GM23248 (cell line): Measurements from ENCODE around the gene CAVIN2. TPM values are rescaled to one million over a fixed set of nuclear protein-coding genes. Genes with fewer than 3 reads are reported as not detected.

Source experiments
- DNase-seq: peaks from one replicate; pipeline ENCODE4 v3.0.0-alpha.2; 2015
- H2AFZ ChIP-seq: fragments of 200-600 bp; sonication (generic); 2 replicates; pipeline ENCODE4 v1.6.1; 2016; ENCODE audit warnings: antibody characterized with exemption
- H3F3A ChIP-seq: fragments of 200-600 bp; sonication (generic); 2 replicates; pipeline ENCODE4 v1.6.1; 2016; ENCODE audit warnings: mild to moderate bottlenecking, antibody characterized with exemption, mixed run types; ENCODE audit not compliant: insufficient read depth
- H3K27ac ChIP-seq: fragments of 200-600 bp; sonication (generic); 2 replicates; pipeline ENCODE4 v1.5.1; 2016; ENCODE audit warnings: mild to moderate bottlenecking
- H3K27me3 ChIP-seq: fragments of 200-600 bp; sonication (generic); replicated peaks from 2 replicates; pipeline ENCODE4 v1.6.1; 2016; ENCODE audit warnings: mild to moderate bottlenecking; ENCODE audit not compliant: insufficient read depth
- H3K36me3 ChIP-seq: fragments of 200-600 bp; sonication (generic); 2 replicates; pipeline ENCODE4 v1.6.1; 2016; ENCODE audit warnings: low read depth, mild to moderate bottlenecking
- H3K4me1 ChIP-seq: fragments of 200-600 bp; sonication (generic); 2 replicates; pipeline ENCODE4 v1.6.1; 2016; ENCODE audit warnings: mild to moderate bottlenecking; ENCODE audit not compliant: insufficient read depth
- H3K4me2 ChIP-seq: fragments of 200-600 bp; sonication (generic); one replicate; pipeline ENCODE4 v1.6.1; 2016; ENCODE audit warnings: mild to moderate bottlenecking; ENCODE audit not compliant: unreplicated experiment
- H3K4me3 ChIP-seq: fragments of 200-600 bp; sonication (generic); 2 replicates; pipeline ENCODE4 v1.5.1; 2016; ENCODE audit warnings: mild to moderate bottlenecking
- H3K79me2 ChIP-seq: fragments of 200-600 bp; sonication (generic); 2 replicates; pipeline ENCODE4 v1.6.1; 2016; ENCODE audit warnings: mild to moderate bottlenecking; ENCODE audit not compliant: insufficient read depth
- H3K9ac ChIP-seq: fragments of 200-600 bp; sonication (generic); 2 replicates; pipeline ENCODE4 v1.6.1; 2016; ENCODE audit warnings: mild to moderate bottlenecking
- H3K9me2 ChIP-seq: fragments of 200-600 bp; sonication (generic); 2 replicates; pipeline ENCODE4 v1.6.1; 2016; ENCODE audit warnings: mixed run types, mild to moderate bottlenecking, moderate library complexity; ENCODE audit not compliant: insufficient read depth
- H3K9me3 ChIP-seq: fragments of 200-600 bp; sonication (generic); one replicate; pipeline ENCODE4 v1.6.1; 2017; ENCODE audit warnings: low read depth
- H4K20me1 ChIP-seq: fragments of 200-600 bp; sonication (generic); 2 replicates; pipeline ENCODE4 v1.6.0; 2016; ENCODE audit not compliant: insufficient read depth
- EZH2 ChIP-seq: fragments of 200-600 bp; sonication (generic); IDR thresholded peaks from 2 replicates; pipeline ENCODE4 v1.6.1; 2018; ENCODE audit warnings: antibody characterized with exemption, mild to moderate bottlenecking; ENCODE audit not compliant: insufficient read depth, poor library complexity, severe bottlenecking
- EZH2phosphoT487 ChIP-seq: fragments of 200-600 bp; sonication (generic); IDR thresholded peaks from 2 replicates; pipeline ENCODE4 v1.6.1; 2018; ENCODE audit warnings: antibody characterized with exemption, moderate library complexity, mild to moderate bottlenecking, low read depth; ENCODE audit not compliant: insufficient read depth
- WGBS, 2 experiments: methylation state at CpG; one replicate each; pipeline ENCODE4 v1.1.6; 2015 to 2017; ENCODE audit warnings: low lambda C conversion rate in 2 of 2, low coverage in 1 of 2; ENCODE audit errors: missing lambda C conversion rate in 2 of 2; 5-methylcytosine and 5-hydroxymethylcytosine counted together
- in situ Hi-C: fragments of 300-500 bp; cut with MboI; formaldehyde crosslinking; loops from 2 replicates; pipeline ENCODE4 v1.15.0; 2020
- polyA plus RNA-seq: library from polyadenylated mRNA; unstranded; fragments of >200 nt; fragmentation: Nextera tagmentation; extraction: Ambion mirVana; gene quantifications from 2 replicates; pipeline ENCODE4 v1.2.1, GENCODE V29; 2016
- total RNA-seq: library from RNA; depleted of rRNA; stranded (reverse); fragments of >200 nt; shearing (Covaris generic); gene quantifications from 2 replicates; pipeline ENCODE4 v1.2.3, GENCODE V29; 2014

CAVIN2 gene
- total and polyA plus RNA-seq, 2 experiments from 2014 or later, result 3.1 to 5.2 TPM

DNA sequence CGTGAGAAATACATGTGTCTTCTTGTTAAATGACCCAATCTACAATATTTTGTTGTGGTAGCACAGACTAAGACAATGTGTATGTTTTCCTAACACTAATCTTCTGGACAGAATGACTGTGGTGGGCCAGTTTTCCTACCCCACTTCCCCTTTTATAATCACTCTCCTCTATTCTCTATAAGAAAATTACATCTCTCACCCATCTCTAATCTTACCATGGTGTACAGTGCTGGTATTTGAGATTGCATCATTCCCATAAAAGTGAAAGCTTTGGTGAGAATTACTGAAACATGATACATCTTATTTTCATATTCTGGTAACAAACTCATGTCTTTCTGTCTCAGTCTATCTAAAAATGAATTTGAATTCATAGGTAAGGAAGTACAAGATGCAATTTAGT lies 40.5 kb downstream of the CAVIN2 start:
- TF ChIP-seq EZH2phosphoT487 (no peak), EZH2 (no peak)
- Histone ChIP-seq H2AFZ (peak overlapping the region; percentile 38; the same call in 1 of the 2 replicates), H3K36me3 (no peaks in the 10 kb centered on the region), H3K9ac (no peak overlapping the region), H3K79me2 (no peaks in the 10 kb centered on the region), H3K4me2 (no peak overlapping the region), H3K27ac (no peak overlapping the region), H3K4me3 (no peak overlapping the region), H4K20me1 (no peaks in the 10 kb centered on the region), H3K9me3 (no peaks in the 10 kb centered on the region), H3F3A (no peaks in the 10 kb centered on the region), H3K27me3 (no peaks in the 10 kb centered on the region), H3K9me2 (no peaks in the 10 kb centered on the region), H3K4me1 (peaks cover 5% of the 10 kb centered on the region; the same call in 1 of the 2 replicates)
- 100% methylated on average over 1 of the region's 1 CpG for WGBS, 2 experiments
- in situ Hi-C loops, result loop anchor here (25.0 kb wide), 2 partner anchors 244 to 481 kb away; no protein-coding TSS in a partner anchor
- peak; percentile 10 for DNase-seq

DNA sequence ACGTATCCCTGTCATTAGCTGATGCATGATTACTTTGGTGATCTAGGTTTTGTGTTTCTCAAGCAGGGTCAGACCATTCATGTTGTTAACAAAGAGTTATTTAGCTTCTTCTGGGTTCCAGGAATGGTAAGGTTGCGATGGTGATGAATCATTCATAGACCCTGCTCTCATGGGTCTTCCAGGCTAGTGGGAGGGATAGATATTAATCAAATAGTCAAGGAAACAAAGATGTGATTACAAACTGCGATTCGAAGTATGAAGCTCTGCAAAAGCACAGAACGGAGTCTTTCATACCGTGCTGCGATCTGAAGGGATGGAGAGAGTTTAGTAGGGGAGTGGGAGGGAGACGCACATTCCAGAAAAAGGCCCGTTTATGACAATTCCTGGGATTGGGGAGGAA lies 42.1 kb downstream of the CAVIN2 start:
- Histone ChIP-seq H3K4me1 (peaks cover 5% of the 10 kb centered on the region; the same call in 1 of the 2 replicates), H3K9me3 (no peaks in the 10 kb centered on the region), H3K27ac (no peak overlapping the region), H3K9me2 (no peaks in the 10 kb centered on the region), H4K20me1 (no peaks in the 10 kb centered on the region), H3K36me3 (no peaks in the 10 kb centered on the region), H2AFZ (no peak overlapping the region), H3F3A (no peaks in the 10 kb centered on the region), H3K79me2 (no peaks in the 10 kb centered on the region), H3K27me3 (no peaks in the 10 kb centered on the region), H3K9ac (no peak overlapping the region), H3K4me2 (no peak overlapping the region), H3K4me3 (no peak overlapping the region)
- no peak for TF ChIP-seq EZH2phosphoT487
- no peak for TF ChIP-seq EZH2
- no peak for DNase-seq
- in situ Hi-C loops, result loop anchor here (25.0 kb wide), 2 partner anchors 242 to 483 kb away; no protein-coding TSS in a partner anchor
- WGBS, 2 experiments, result 88 to 90% methylated on average over 9 of the region's 9 CpGs

DNA sequence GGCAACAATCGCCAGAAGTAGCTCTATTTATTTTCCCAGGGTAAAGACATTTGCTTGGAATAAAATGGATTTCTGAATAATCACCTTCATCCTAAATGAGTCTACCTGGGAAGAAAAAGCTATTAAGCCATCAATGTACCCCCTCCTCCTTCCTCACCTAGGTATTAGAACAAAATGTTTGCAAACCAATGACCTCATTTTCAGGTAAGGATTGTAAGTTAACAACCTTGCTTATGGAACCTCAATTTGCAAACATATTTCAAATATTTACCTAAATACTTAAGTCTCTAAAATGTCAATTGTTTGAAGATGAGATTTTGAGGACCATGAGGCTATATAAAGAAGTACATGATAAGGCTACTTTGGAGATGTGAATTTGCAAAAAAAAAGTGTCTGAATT lies 43.9 kb downstream of the CAVIN2 start:
- no peaks in the 10 kb centered on the region for H4K20me1 ChIP-seq
- H3K27ac ChIP-seq, result no peak overlapping the region
- WGBS, 2 experiments, result 97 to 100% methylated on average over 1 of the region's 1 CpG
- no peaks in the 10 kb centered on the region for H3K36me3 ChIP-seq
- no peaks in the 10 kb centered on the region for H3K9me3 ChIP-seq
- no peak overlapping the region for H3K4me3 ChIP-seq
- no peaks in the 10 kb centered on the region for H3F3A ChIP-seq
- no peak overlapping the region for H3K4me2 ChIP-seq
- H3K27me3 ChIP-seq, result no peaks in the 10 kb centered on the region
- no peak for DNase-seq
- H3K79me2 ChIP-seq, result no peaks in the 10 kb centered on the region
- in situ Hi-C loops, result loop anchor here (25.0 kb wide), 2 partner anchors 241 to 484 kb away; no protein-coding TSS in a partner anchor
- no peak overlapping the region for H2AFZ ChIP-seq
- TF ChIP-seq EZH2phosphoT487, result no peak
- TF ChIP-seq EZH2, result no peak
- H3K9ac ChIP-seq, result no peak overlapping the region
- H3K4me1 ChIP-seq, result peaks cover 5% of the 10 kb centered on the region; the same call in 1 of the 2 replicates
- no peaks in the 10 kb centered on the region for H3K9me2 ChIP-seq

DNA sequence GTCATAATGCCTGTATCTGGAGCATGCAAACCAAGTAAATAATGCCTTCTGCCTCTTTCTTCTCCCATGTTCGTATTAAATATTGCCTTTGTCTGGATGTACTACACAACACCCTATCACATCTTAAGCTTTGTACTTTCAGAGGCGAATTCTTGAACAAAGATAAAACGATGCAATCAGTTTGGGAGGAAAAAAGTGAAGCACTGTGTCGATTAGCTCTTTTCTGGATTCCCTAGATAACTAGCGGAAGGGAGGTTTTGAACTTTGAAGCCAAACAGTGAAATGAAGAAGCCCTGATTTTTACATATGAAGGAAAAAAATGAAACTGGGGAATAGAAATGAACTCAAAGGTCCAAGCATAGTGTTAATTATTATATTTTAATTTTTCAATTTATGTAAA lies 44.7 kb downstream of the CAVIN2 start:
- H3K36me3 ChIP-seq, result no peaks in the 10 kb centered on the region
- 63 to 66% methylated on average over 5 of the region's 5 CpGs for WGBS, 2 experiments
- H3K27me3 ChIP-seq, result no peaks in the 10 kb centered on the region
- in situ Hi-C loops, result loop anchor here (25.0 kb wide), 2 partner anchors 240 to 485 kb away; no protein-coding TSS in a partner anchor
- no peaks in the 10 kb centered on the region for H3K9me2 ChIP-seq
- no peaks in the 10 kb centered on the region for H3K9me3 ChIP-seq
- H3F3A ChIP-seq, result no peaks in the 10 kb centered on the region
- H3K4me1 ChIP-seq, result peaks cover 5% of the 10 kb centered on the region; the same call in 1 of the 2 replicates
- H4K20me1 ChIP-seq, result no peaks in the 10 kb centered on the region
- no peak overlapping the region for H3K9ac ChIP-seq
- no peaks in the 10 kb centered on the region for H3K79me2 ChIP-seq
- no peak overlapping the region for H3K4me2 ChIP-seq
- no peak for DNase-seq
- no peak overlapping the region for H2AFZ ChIP-seq
- H3K4me3 ChIP-seq, result no peak overlapping the region
- TF ChIP-seq EZH2 (no peak), EZH2phosphoT487 (no peak)
- H3K27ac ChIP-seq, result no peak overlapping the region

DNA sequence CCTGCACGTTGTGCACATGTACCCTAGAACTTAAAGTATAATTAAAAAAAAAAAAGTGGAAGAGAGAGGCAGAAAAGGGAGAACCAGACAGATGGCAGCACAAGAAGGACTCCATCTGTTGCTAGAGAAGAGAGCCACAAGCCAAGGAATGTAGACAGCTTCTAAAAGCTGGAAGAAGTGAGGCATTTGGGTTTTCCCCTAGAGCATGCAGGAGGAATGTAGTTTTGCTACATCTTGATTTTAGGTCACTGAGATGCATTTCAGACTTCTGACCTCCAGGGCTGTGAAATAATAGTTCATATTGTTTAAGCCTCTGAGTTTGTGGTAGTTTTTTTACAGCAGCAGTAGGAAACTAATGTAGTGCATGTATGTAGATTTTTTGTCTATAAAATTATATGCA lies 46.0 kb downstream of the CAVIN2 start:
- no peak overlapping the region for H2AFZ ChIP-seq
- H3K9ac ChIP-seq, result no peak overlapping the region
- no peak for DNase-seq
- no peaks in the 10 kb centered on the region for H3F3A ChIP-seq
- H3K4me3 ChIP-seq, result no peak overlapping the region
- no peak overlapping the region for H3K27ac ChIP-seq
- H3K27me3 ChIP-seq, result no peaks in the 10 kb centered on the region
- H3K9me2 ChIP-seq, result no peaks in the 10 kb centered on the region
- in situ Hi-C loops, result loop anchor here (25.0 kb wide), 2 partner anchors 239 to 486 kb away; no protein-coding TSS in a partner anchor
- no peaks in the 10 kb centered on the region for H3K9me3 ChIP-seq
- no peaks in the 10 kb centered on the region for H4K20me1 ChIP-seq
- TF ChIP-seq EZH2 (no peak), EZH2phosphoT487 (no peak)
- H3K4me2 ChIP-seq, result no peak overlapping the region
- no peaks in the 10 kb centered on the region for H3K79me2 ChIP-seq
- no peaks in the 10 kb centered on the region for H3K4me1 ChIP-seq
- 91 to 95% methylated on average over 1 of the region's 1 CpG for WGBS, 2 experiments
- H3K36me3 ChIP-seq, result no peaks in the 10 kb centered on the region
